Urothelium cell line (cell line): ENCODE results near the gene RNF151.
"Not testable (repeated sequence)": the region's sequence is repeated elsewhere in the genome, so short reads cannot be mapped to it uniquely, and the experiment has no call there.

Experiments used
- DNase-seq: peaks from one replicate; pipeline ENCODE4 v3.0.0; 2011; ENCODE audit warnings: low spot score, mixed read lengths
- FAIRE-seq: peaks from 2 replicates; lab custom pipeline; 2011; peaks lifted over from hg19 to GRCh38; lab: Jason Lieb, UNC

The RNF151 gene

GRCh38 chr16:2004795-2005517 lies 38.3 kb downstream of the RNF151 start:
- DNase-seq = no peak
- no peak for FAIRE-seq

- FAIRE-seq (no peak), DNase-seq (no peak)
Measured at GRCh38 chr16:2005646-2006045, 39.0 kb downstream of the RNF151 start.

- DNase-seq = no peak
- no peak for FAIRE-seq
Measured at GRCh38 chr16:2006317-2006716, 39.7 kb downstream of the RNF151 start.

GRCh38 chr16:2007081-2007836 lies 40.6 kb downstream of the RNF151 start:
- FAIRE-seq (no peak), DNase-seq (no peak)

GRCh38 chr16:2008009-2008526 lies 41.4 kb downstream of the RNF151 start:
- no peak for DNase-seq
- FAIRE-seq = no peak

GRCh38 chr16:2008631-2009163 lies 42.0 kb downstream of the RNF151 start:
- DNase-seq (no peak), FAIRE-seq (no peak)

- no peak for FAIRE-seq
Measured at GRCh38 chr16:2009164-2009711, 42.6 kb downstream of the RNF151 start.

GRCh38 chr16:2009791-2010510 lies 43.3 kb downstream of the RNF151 start, which contains the start of gene ZNF598:
TSS of gene ZNF598 (minus strand) at chr16:2009821.
- peak; percentile 96 for FAIRE-seq
- peak; percentile 96 for DNase-seq

More at GRCh38 chr16:2009164-2009711, 42.6 kb downstream of the RNF151 start:
- peak; percentile 40 for DNase-seq

GRCh38 chr16:2011726-2012125 lies 45.1 kb downstream of the RNF151 start:
- not testable (repeated sequence) for DNase-seq, FAIRE-seq

- DNase-seq (no peak), FAIRE-seq (no peak)
Measured at GRCh38 chr16:2013527-2013926, 46.9 kb downstream of the RNF151 start.

- no peak for FAIRE-seq
- DNase-seq = no peak
Measured at GRCh38 chr16:2015117-2015946, 48.7 kb downstream of the RNF151 start.

- no peak for FAIRE-seq
- DNase-seq = no peak
Measured at GRCh38 chr16:2015947-2016208, 49.2 kb downstream of the RNF151 start.

- FAIRE-seq (no peak), DNase-seq (no peak)
Measured at GRCh38 chr16:2016407-2016922, 49.8 kb downstream of the RNF151 start.
